Stimulated activated CD8-positive, alpha-beta memory T cell treated with anti-CD3 and anti-CD28 coated beads, Interleukin-4, amount 100 ng/mL, for 24 hours (primary cell): ENCODE data around the gene TCEA2.
"Not testable (repeated sequence)": the region's sequence is repeated elsewhere in the genome, so short reads cannot be mapped to it uniquely, and the experiment has no call there.

Source experiments
- DNase-seq: peaks from one replicate; pipeline ENCODE4 v3.0.0-alpha.2; 2020; ENCODE audit warnings: low read depth

TCEA2 gene

GRCh38 chr20:64077876-64078551 lies 15.0 kb downstream of the TCEA2 start:
- no peak for DNase-seq

- no peak for DNase-seq
Measured at GRCh38 chr20:64078934-64079272, 15.9 kb downstream of the TCEA2 start.

- DNase-seq: peak; percentile 58
Measured at GRCh38 chr20:64079273-64080012, 16.4 kb downstream of the TCEA2 start, which contains the start of gene RGS19. RGS19 (minus strand) TSS chr20:64079518; CDS start chr20:64076886, 2,632 bp downstream.

- DNase-seq: no peak
Measured at GRCh38 chr20:64080013-64080812, 17.2 kb downstream of the TCEA2 start, which contains the start of gene OPRL1. OPRL1 (plus strand) TSS chr20:64080082; CDS start chr20:64092721, 12,639 bp downstream.

GRCh38 chr20:64080813-64081623 lies 18.0 kb downstream of the TCEA2 start:
- DNase-seq: no peak

GRCh38 chr20:64081624-64081964 lies 18.6 kb downstream of the TCEA2 start:
- no peak for DNase-seq

- DNase-seq: no peak
Measured at GRCh38 chr20:64082126-64082731, 19.2 kb downstream of the TCEA2 start.

GRCh38 chr20:64082820-64083377 lies 19.9 kb downstream of the TCEA2 start:
- no peak for DNase-seq

GRCh38 chr20:64083378-64083803 lies 20.4 kb downstream of the TCEA2 start:
- peak; percentile 63 for DNase-seq

GRCh38 chr20:64083804-64084684 lies 21.0 kb downstream of the TCEA2 start, which contains the start of gene LKAAEAR1:
LKAAEAR1 (minus strand) TSS chr20:64084398; CDS start chr20:64084219, 179 bp downstream.
- DNase-seq: no peak

GRCh38 chr20:64084685-64085152 lies 21.7 kb downstream of the TCEA2 start:
- no peak for DNase-seq

- no peak for DNase-seq
Measured at GRCh38 chr20:64086801-64087200, 23.8 kb downstream of the TCEA2 start.

GRCh38 chr20:64087226-64087825 lies 24.3 kb downstream of the TCEA2 start:
- not testable (repeated sequence) for DNase-seq

- DNase-seq: not testable (repeated sequence)
Measured at GRCh38 chr20:64088586-64088985, 25.6 kb downstream of the TCEA2 start.

- no peak for DNase-seq
Measured at GRCh38 chr20:64090165-64090564, 27.2 kb downstream of the TCEA2 start.

- no peak for DNase-seq
Measured at GRCh38 chr20:64091340-64091739, 28.3 kb downstream of the TCEA2 start.

- DNase-seq: no peak
Measured at GRCh38 chr20:64091770-64092169, 28.8 kb downstream of the TCEA2 start.

- no peak for DNase-seq
Measured at GRCh38 chr20:64092258-64093012, 29.4 kb downstream of the TCEA2 start.
